Measurements from ENCODE around the gene CIITA. TPM values are rescaled to one million over a fixed set of nuclear protein-coding genes. Genes with fewer than 3 reads are reported as not detected.
A peak's percentile ranks its signal among the peaks of the same experiment; 100 is the strongest.

CIITA gene
- total and polyA plus RNA-seq, 9 of the 15 experiments (the other 6 are each of a cell fraction or from before 2014, with no cell fraction given), result 0.01 to 0.20 (median 0.11) TPM; not detected in 4

DNA sequence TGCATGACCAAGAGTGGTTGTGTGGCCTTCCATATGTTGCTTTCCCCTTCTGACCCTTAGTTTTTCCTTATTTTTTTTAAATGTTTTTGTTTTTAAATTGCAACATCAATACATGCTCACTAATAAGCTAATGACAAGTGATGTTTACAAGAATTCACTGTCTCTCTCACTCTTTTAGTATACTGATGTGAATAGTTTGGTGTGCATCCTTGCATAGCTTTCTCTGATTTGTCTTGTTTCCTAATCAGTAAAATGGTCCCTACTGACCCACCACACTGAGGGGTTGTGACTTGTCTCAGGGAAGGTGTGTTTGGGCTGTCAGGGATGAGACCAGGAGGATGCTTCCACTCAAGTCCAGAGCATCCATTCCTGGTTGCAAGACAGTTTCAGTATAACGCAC lies 26.0 kb downstream of the CIITA start:
- POLR2A ChIA-PET, result no interaction called here
- no TSS peak for BruUV-seq (replicated peaks)
- Histone ChIP-seq H3K9me3 (replicated peaks; ENCODE audit: control insufficient read depth, insufficient read depth, low read depth, low read length) (peaks cover 4% of the 10 kb centered on the region), H4K20me1 (replicated peaks; ENCODE audit: control insufficient read depth, insufficient read depth, low read length) (no peaks in the 10 kb centered on the region), H3K27ac (ENCODE audit: extremely low read depth, low read depth, low read length) (no peak overlapping the region), H3K4me1 (replicated peaks in 1 of 2; ENCODE audit: control insufficient read depth in 2 of 2, insufficient read depth in 2 of 2, low read length in 2 of 2) (peaks cover 0 to 17% of the 10 kb centered on the region in 2 experiments; a peak in 2 of 5 replicates), H3K36me3 (ENCODE audit: control insufficient read depth, insufficient read depth, low read length) (no peaks in the 10 kb centered on the region), H3K4me2 (ENCODE audit: insufficient read depth, low read length) (no peak overlapping the region), H3K9ac (ENCODE audit: insufficient read depth in 1 of 2, low read depth in 2 of 2, low read length in 2 of 2) (no peak overlapping the region), H3K79me2 (ENCODE audit: control insufficient read depth, insufficient read depth, low read length) (no peaks in the 10 kb centered on the region), H3K27me3 (ENCODE audit: control insufficient read depth in 2 of 2, insufficient read depth in 2 of 2, low read length in 2 of 2) (peaks cover 30 to 32% of the 10 kb centered on the region in 2 experiments; a peak in 4 of 5 replicates), H3K4me3 (no peak overlapping the region), H2AFZ (ENCODE audit: low read depth, low read length) (no peak overlapping the region), H3K9me1 (ENCODE audit: control insufficient read depth, insufficient read depth, low read length) (no peaks in the 10 kb centered on the region)
- DNase-seq (ENCODE audit: extremely low read depth in 1 of 4, low spot score in 3 of 4) (no peak), ATAC-seq (no peak), FAIRE-seq (no peak)
- WGBS (ENCODE audit: insufficient coverage, low coverage, missing lambda C conversion rate), result 0% methylated on average over 1 of the region's 1 CpG
- CTCF ChIA-PET (ENCODE audit: low intra/inter-chr PET ratio), result no interaction called here
- no peak for TF ChIP-seq ZBTB17 (CRISPR knock-in tag; IDR thresholded peaks at IDR 0.05)
- no peak for TF ChIP-seq TGIF2 (CRISPR knock-in tag; IDR thresholded peaks at IDR 0.05)
- no peak for TF ChIP-seq PHF21A (IDR thresholded peaks at IDR 0.05; ENCODE audit: borderline replicate concordance, low read depth)
- TF ChIP-seq KLF1 (tag; IDR thresholded peaks at IDR 0.05), result no peak
- no peak for TF ChIP-seq NFATC3 (IDR thresholded peaks at IDR 0.05)
- no peak for TF ChIP-seq ZNF766 (CRISPR knock-in tag; conservative IDR thresholded peaks at IDR 0.05)
- in situ Hi-C loops (cut with MboI), result no loop called here
- intact Hi-C loops (cut with micrococcal nuclease), result no loop called here

GRCh38 chr16:10906482-10906881 lies 29.5 kb downstream of the CIITA start:
- CTCF ChIA-PET (ENCODE audit: low intra/inter-chr PET ratio), result no interaction called here
- in situ Hi-C loops (cut with MboI), result no loop called here

More at GRCh38 chr16:10906482-10906881, 29.5 kb downstream of the CIITA start:
- Histone ChIP-seq H3K4me3 (no peak overlapping the region), H3K27ac (ENCODE audit: extremely low read depth, low read depth, low read length) (no peak overlapping the region), H2AFZ (ENCODE audit: low read depth, low read length) (no peak overlapping the region), H3K79me2 (ENCODE audit: control insufficient read depth, insufficient read depth, low read length) (no peaks in the 10 kb centered on the region), H3K9me3 (replicated peaks; ENCODE audit: control insufficient read depth, insufficient read depth, low read depth, low read length) (peaks cover 4% of the 10 kb centered on the region), H4K20me1 (replicated peaks; ENCODE audit: control insufficient read depth, insufficient read depth, low read length) (no peaks in the 10 kb centered on the region), H3K27me3 (ENCODE audit: control insufficient read depth in 2 of 2, insufficient read depth in 2 of 2, low read length in 2 of 2) (peaks cover 48 to 56% of the 10 kb centered on the region in 2 experiments; a peak in 4 of 5 replicates), H3K9ac (ENCODE audit: insufficient read depth in 1 of 2, low read depth in 2 of 2, low read length in 2 of 2) (no peak overlapping the region; a peak in 1 of 4 replicates), H3K4me2 (ENCODE audit: insufficient read depth, low read length) (no peak overlapping the region), H3K4me1 (replicated peaks in 1 of 2; ENCODE audit: control insufficient read depth in 2 of 2, insufficient read depth in 2 of 2, low read length in 2 of 2) (peaks cover 0 to 17% of the 10 kb centered on the region in 2 experiments; a peak in 2 of 5 replicates), H3K9me1 (ENCODE audit: control insufficient read depth, insufficient read depth, low read length) (no peaks in the 10 kb centered on the region), H3K36me3 (ENCODE audit: control insufficient read depth, insufficient read depth, low read length) (no peaks in the 10 kb centered on the region)
- intact Hi-C loops (cut with micrococcal nuclease), result no loop called here
- no peak for DNase-seq (ENCODE audit: extremely low read depth in 1 of 4, low spot score in 3 of 4)
- no TSS peak for BruUV-seq (replicated peaks)
- WGBS (ENCODE audit: insufficient coverage, low coverage, missing lambda C conversion rate), result 1% methylated on average over 19 of the region's 19 CpGs
- FAIRE-seq, result no peak
- POLR2A ChIA-PET, result interaction anchor here (0.7 to 0.8 kb wide), 2 partner anchors 72 to 467 kb away, joined by 3 read pairs; no protein-coding TSS in a partner anchor
- no peak; the same call in 2 of the 3 replicates for ATAC-seq
- TF ChIP-seq HMGN3 (IDR thresholded peaks at IDR 0.05; ENCODE audit: borderline replicate concordance, extremely low read depth, insufficient read length, low read depth, low read length), result no peak
- TF ChIP-seq, protein P1, sequence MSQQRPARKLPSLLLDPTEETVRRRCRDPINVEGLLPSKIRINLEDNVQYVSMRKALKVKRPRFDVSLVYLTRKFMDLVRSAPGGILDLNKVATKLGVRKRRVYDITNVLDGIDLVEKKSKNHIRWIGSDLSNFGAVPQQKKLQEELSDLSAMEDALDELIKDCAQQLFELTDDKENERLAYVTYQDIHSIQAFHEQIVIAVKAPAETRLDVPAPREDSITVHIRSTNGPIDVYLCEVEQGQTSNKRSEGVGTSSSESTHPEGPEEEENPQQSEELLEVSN (IDR thresholded peaks at IDR 0.05; ENCODE audit: borderline replicate concordance in 1 of 2, extremely low read depth in 1 of 2, insufficient read depth in 1 of 2, insufficient read length in 1 of 2, low read depth in 1 of 2, low read length in 1 of 2, poor library complexity in 1 of 2, severe bottlenecking in 1 of 2), result peak in 1 of 2 experiments; percentile 0
- TF ChIP-seq SREBF1 (IDR thresholded peaks at IDR 0.05; ENCODE audit: borderline replicate concordance, low read depth, low read length), result no peak
- no peak for TF ChIP-seq EHMT2 (IDR thresholded peaks at IDR 0.05)
- no peak for TF ChIP-seq TAF15 (IDR thresholded peaks at IDR 0.05; ENCODE audit: low read depth, low read length)
- no peak for TF ChIP-seq CREB3L1 (IDR thresholded peaks at IDR 0.05; ENCODE audit: borderline replicate concordance, low read depth)
